Keratinocyte (primary cell): ENCODE data around the gene NOL9. TPM values are rescaled to one million over a fixed set of nuclear protein-coding genes. Genes with fewer than 3 reads are reported as not detected.

ENCODE experiments used
- DNase-seq: peaks from one replicate; pipeline ENCODE4 v3.0.0-alpha.2; 2011; ENCODE audit warnings: low read depth, missing footprints, low spot score
- FAIRE-seq: peaks from 2 replicates; lab custom pipeline; 2011; peaks lifted over from hg19 to GRCh38; lab: Jason Lieb, UNC
- H2AFZ ChIP-seq: 2 replicates; pipeline ENCODE4 v1.6.0; 2012; ENCODE audit warnings: low read length, control low read depth, inconsistent platforms; ENCODE audit not compliant: control insufficient read depth
- H3K27ac ChIP-seq: 2 replicates; pipeline ENCODE4 v1.5.1; 2011; ENCODE audit warnings: low read length; ENCODE audit not compliant: control insufficient read depth, insufficient read depth
- H3K27me3 ChIP-seq: 3 replicates; pipeline ENCODE4 v1.6.0; 2011; ENCODE audit warnings: low read length; ENCODE audit not compliant: control insufficient read depth, insufficient read depth; ENCODE audit errors: extremely low read depth
- H3K36me3 ChIP-seq, 2 experiments: 2 replicates in 1 of 2; 3 replicates in 1 of 2; pipeline ENCODE4 v1.5.1; 2011; ENCODE audit warnings: low read length in 2 of 2, mild to moderate bottlenecking in 1 of 2; ENCODE audit not compliant: control insufficient read depth in 2 of 2, insufficient read depth in 2 of 2; ENCODE audit errors: extremely low read depth in 1 of 2
- H3K4me1 ChIP-seq: 3 replicates; pipeline ENCODE4 v1.5.1; 2011; ENCODE audit warnings: low read length; ENCODE audit not compliant: control insufficient read depth, insufficient read depth; ENCODE audit errors: extremely low read depth
- H3K4me2 ChIP-seq: 3 replicates; pipeline ENCODE4 v1.6.0; 2011; ENCODE audit warnings: low read depth, low read length; ENCODE audit not compliant: control insufficient read depth, insufficient read depth; ENCODE audit errors: extremely low read depth
- H3K4me3 ChIP-seq, 3 experiments: fragments of 200-600 bp in 1 of 3; sonication (generic) in 1 of 3; 2 replicates in 2 of 3; 3 replicates in 1 of 3; pipeline ENCODE4 v1.5.1; 2011 to 2016; ENCODE audit warnings: low read length in 3 of 3, mild to moderate bottlenecking in 3 of 3, control low read depth in 2 of 3, inconsistent platforms in 1 of 3, low read depth in 1 of 3, mixed read lengths in 1 of 3, mixed run types in 1 of 3, moderate library complexity in 1 of 3; ENCODE audit not compliant: control insufficient read depth in 2 of 3, insufficient read depth in 2 of 3; ENCODE audit errors: extremely low read depth in 1 of 3
- H3K79me2 ChIP-seq: 2 replicates; pipeline ENCODE4 v1.6.0; 2012; ENCODE audit warnings: low read length; ENCODE audit not compliant: control insufficient read depth, insufficient read depth
- H3K9ac ChIP-seq: 3 replicates; pipeline ENCODE4 v1.6.0; 2011; ENCODE audit warnings: low read length; ENCODE audit not compliant: control insufficient read depth, insufficient read depth; ENCODE audit errors: extremely low read depth
- H3K9me1 ChIP-seq: 3 replicates; pipeline ENCODE4 v1.6.0; 2011; ENCODE audit warnings: low read length; ENCODE audit not compliant: control insufficient read depth, insufficient read depth; ENCODE audit errors: extremely low read depth
- H3K9me3 ChIP-seq: 2 replicates; pipeline ENCODE4 v1.5.1; 2012; ENCODE audit warnings: low read depth, low read length; ENCODE audit not compliant: control insufficient read depth
- H4K20me1 ChIP-seq: 3 replicates; pipeline ENCODE4 v1.6.0; 2011; ENCODE audit warnings: low read length; ENCODE audit not compliant: control insufficient read depth, insufficient read depth; ENCODE audit errors: extremely low read depth
- EZH2 ChIP-seq: IDR thresholded peaks from one replicate; pipeline ENCODE4 v1.6.1; 2012; ENCODE audit warnings: inconsistent platforms, mild to moderate bottlenecking, low read length, moderate library complexity
- dilution Hi-C: fragments of 300-500 bp; cut with MboI; formaldehyde crosslinking; loops from one replicate; pipeline ENCODE4 v1.7.0; 2020; ENCODE audit warnings: low sequenced_read_pairs; ENCODE audit not compliant: extremely low pct_ligation_motif_present
- polyA plus RNA-seq, 5 experiments: library from polyadenylated mRNA; depleted of rRNA in 3 of 5; stranded (reverse) in 3 of 5; stranded (forward) in 1 of 5; unstranded in 1 of 5; fragments of >200 nt; gene quantifications; 1 replicate in 1 of 5; 2 replicates in 3 of 5; 3 replicates in 1 of 5; pipeline versions ENCODE4 v1.2.1 to v1.2.3, GENCODE V29; 2011 to 2012; ENCODE audit warnings: missing spikeins in 2 of 5, low read depth in 1 of 5, low replicate concordance in 1 of 5
- TF ChIP-seq, protein P1 (sequence below), 3 experiments: IDR thresholded peaks in 1 of 3; conservative IDR thresholded peaks in 1 of 3; optimal IDR thresholded peaks in 1 of 3; 2 replicates in 2 of 3; 3 replicates in 1 of 3; pipeline versions ENCODE3 to v1.5.1; 2011; ENCODE audit warnings: low read length in 3 of 3, mild to moderate bottlenecking in 3 of 3, moderate library complexity in 2 of 3, control low read depth in 1 of 3, inconsistent platforms in 1 of 3; ENCODE audit not compliant: insufficient read depth in 2 of 3; ENCODE audit errors: extremely low read depth in 1 of 3

NOL9 gene
- polyA plus RNA-seq, 1 donor (not counting 4 experiments of a cell fraction or from before 2014, with no cell fraction given), result 24.6 TPM

DNA sequence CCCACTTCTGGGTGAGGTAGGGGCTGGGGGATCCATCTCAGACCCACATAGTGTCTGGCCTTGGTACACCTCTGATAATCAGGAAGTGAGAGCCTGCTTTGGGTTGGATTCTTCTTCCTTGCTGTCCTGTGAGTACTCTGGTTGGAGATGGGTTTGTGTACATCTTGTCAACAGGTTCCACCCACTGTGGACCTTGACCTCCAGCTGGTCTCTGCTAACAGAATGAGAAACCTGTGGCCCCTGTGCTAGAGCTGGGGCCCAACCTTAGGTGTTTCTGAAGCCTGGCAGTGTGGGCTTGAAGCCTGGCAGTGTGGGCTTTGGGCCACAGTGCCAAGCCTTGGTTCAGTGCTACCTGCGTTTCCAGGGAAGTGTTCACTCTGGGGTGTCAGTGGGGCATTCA, 28.1 kb upstream of the NOL9 start:
- no peak overlapping the region for H3K27ac ChIP-seq
- H3K27me3 ChIP-seq, result no peaks in the 10 kb centered on the region
- peaks cover 12% of the 10 kb centered on the region for H4K20me1 ChIP-seq
- H3K9me3 ChIP-seq, result no peaks in the 10 kb centered on the region
- DNase-seq (no peak), FAIRE-seq (no peak)
- H2AFZ ChIP-seq, result no peak overlapping the region
- no peak overlapping the region for H3K4me3 ChIP-seq
- peak overlapping the region; percentile 47 for H3K4me2 ChIP-seq
- H3K79me2 ChIP-seq, result peaks cover 18% of the 10 kb centered on the region
- peaks cover 0 to 16% of the 10 kb centered on the region in 2 experiments for H3K36me3 ChIP-seq
- no peak overlapping the region for H3K9ac ChIP-seq
- TF ChIP-seq, protein P1, sequence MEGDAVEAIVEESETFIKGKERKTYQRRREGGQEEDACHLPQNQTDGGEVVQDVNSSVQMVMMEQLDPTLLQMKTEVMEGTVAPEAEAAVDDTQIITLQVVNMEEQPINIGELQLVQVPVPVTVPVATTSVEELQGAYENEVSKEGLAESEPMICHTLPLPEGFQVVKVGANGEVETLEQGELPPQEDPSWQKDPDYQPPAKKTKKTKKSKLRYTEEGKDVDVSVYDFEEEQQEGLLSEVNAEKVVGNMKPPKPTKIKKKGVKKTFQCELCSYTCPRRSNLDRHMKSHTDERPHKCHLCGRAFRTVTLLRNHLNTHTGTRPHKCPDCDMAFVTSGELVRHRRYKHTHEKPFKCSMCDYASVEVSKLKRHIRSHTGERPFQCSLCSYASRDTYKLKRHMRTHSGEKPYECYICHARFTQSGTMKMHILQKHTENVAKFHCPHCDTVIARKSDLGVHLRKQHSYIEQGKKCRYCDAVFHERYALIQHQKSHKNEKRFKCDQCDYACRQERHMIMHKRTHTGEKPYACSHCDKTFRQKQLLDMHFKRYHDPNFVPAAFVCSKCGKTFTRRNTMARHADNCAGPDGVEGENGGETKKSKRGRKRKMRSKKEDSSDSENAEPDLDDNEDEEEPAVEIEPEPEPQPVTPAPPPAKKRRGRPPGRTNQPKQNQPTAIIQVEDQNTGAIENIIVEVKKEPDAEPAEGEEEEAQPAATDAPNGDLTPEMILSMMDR (optimal IDR thresholded peaks at IDR 0.05 in 1 of 3, IDR thresholded peaks at IDR 0.05 in 1 of 3, conservative IDR thresholded peaks at IDR 0.05 in 1 of 3; ENCODE audit: extremely low read depth in 1 of 3, insufficient read depth in 2 of 3, low read length in 3 of 3), result no peak
- TF ChIP-seq EZH2, result no peak
- peaks cover 2% of the 10 kb centered on the region for H3K9me1 ChIP-seq
- H3K4me1 ChIP-seq, result peaks cover 31% of the 10 kb centered on the region
- dilution Hi-C loops, result no loop called here

DNA sequence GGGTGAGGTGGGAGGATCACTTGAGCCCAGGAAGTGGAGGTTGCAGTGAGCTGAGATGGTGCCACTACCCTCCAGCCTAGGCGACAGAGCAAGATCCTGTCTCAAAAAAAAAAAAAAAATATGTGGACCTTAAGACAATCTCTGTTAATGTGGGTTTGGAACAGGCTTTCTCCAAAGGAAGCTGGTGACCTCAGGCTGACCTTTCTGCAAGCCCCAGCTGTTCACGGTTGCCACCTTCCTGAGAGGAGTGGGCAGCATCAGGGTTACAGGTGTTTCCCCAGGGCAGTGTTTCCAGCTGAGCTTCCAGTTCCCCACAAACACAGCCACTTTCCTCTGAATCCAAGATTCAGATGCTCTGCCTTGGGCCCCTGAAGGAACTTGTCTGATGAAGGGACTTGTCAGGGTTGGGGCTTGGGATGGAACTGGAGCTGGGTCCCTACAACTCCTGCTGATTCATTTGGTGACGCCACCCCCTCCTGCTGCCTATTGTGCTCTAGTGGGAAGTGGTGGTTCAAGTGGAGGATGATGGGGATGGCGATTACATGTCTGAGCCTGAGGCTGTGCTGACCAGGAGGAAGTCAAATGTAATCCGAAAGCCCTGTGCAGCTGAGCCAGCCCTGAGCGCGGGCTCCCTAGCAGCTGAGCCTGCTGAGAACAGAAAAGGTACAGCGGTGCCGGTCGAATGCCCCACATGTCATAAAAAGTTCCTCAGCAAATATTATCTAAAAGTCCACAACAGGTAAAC, 27.4 kb upstream of the NOL9 start:
- Histone ChIP-seq H3K4me1 (peaks cover 26% of the 10 kb centered on the region), H3K9me3 (no peaks in the 10 kb centered on the region), H3K79me2 (peaks cover 18% of the 10 kb centered on the region), H3K9me1 (peaks cover 2% of the 10 kb centered on the region), H4K20me1 (peaks cover 7% of the 10 kb centered on the region), H3K4me3 (peak overlapping the region in 1 of 3 experiments; percentile 78), H3K27ac (no peak overlapping the region), H3K36me3 (peaks cover 0 to 10% of the 10 kb centered on the region in 2 experiments), H3K27me3 (no peaks in the 10 kb centered on the region), H2AFZ (no peak overlapping the region), H3K9ac (no peak overlapping the region), H3K4me2 (peak overlapping the region; percentile 47)
- DNase-seq (no peak), FAIRE-seq (no peak)
- dilution Hi-C loops, result no loop called here
- no peak for TF ChIP-seq EZH2
- TF ChIP-seq, protein P1 (optimal IDR thresholded peaks at IDR 0.05 in 1 of 3, IDR thresholded peaks at IDR 0.05 in 1 of 3, conservative IDR thresholded peaks at IDR 0.05 in 1 of 3; ENCODE audit: extremely low read depth in 1 of 3, insufficient read depth in 2 of 3, low read length in 3 of 3), result no peak
